Fibroblast of villous mesenchyme (primary cell): Measurements from ENCODE around the gene ACSM2B. TPM values are rescaled to one million over a fixed set of nuclear protein-coding genes. Genes with fewer than 3 reads are reported as not detected.
"Not testable (repeated sequence)": the region's sequence is repeated elsewhere in the genome, so short reads cannot be mapped to it uniquely, and the experiment has no call there.

Experiments
- DNase-seq: peaks from one replicate; pipeline ENCODE4 v3.0.0-alpha.2; 2010; ENCODE audit warnings: low read depth
- H3K4me3 ChIP-seq: 2 replicates; pipeline ENCODE4 v1.5.1; 2011; ENCODE audit warnings: low read depth, mild to moderate bottlenecking, low read length
- CTCF ChIP-seq: IDR thresholded peaks from 2 replicates; pipeline ENCODE4 v1.5.1; 2012; ENCODE audit warnings: low read depth, mild to moderate bottlenecking, low read length; ENCODE audit not compliant: insufficient read depth
- total RNA-seq: library from RNA; depleted of rRNA; stranded (reverse); fragments of >200 nt; gene quantifications from 2 replicates; pipeline ENCODE4 v1.2.3, GENCODE V29; 2012

ACSM2B gene
- not detected in 2 replicates for total RNA-seq

- not testable (repeated sequence) for DNase-seq, H3K4me3 ChIP-seq
Measured at GRCh38 chr16:20576145-20576544, at the start of gene ACSM2B. Gene ACSM2B (minus strand): TSS chr16:20576367. CDS start chr16:20564845, 11,522 bp downstream.

GRCh38 chr16:20624882-20625807 lies 49.0 kb upstream of the ACSM2B start:
- no peak for DNase-seq
- TF ChIP-seq CTCF, result no peak
- H3K4me3 ChIP-seq, result no peak overlapping the region

- H3K4me3 ChIP-seq, result no peak overlapping the region
- DNase-seq, result no peak
- no peak for TF ChIP-seq CTCF
Measured at GRCh38 chr16:20624205-20624604, 48.0 kb upstream of the ACSM2B start.

- TF ChIP-seq CTCF, result no peak
- no peak for DNase-seq
- H3K4me3 ChIP-seq, result no peak overlapping the region
Measured at GRCh38 chr16:20622498-20622870, 46.3 kb upstream of the ACSM2B start.

- TF ChIP-seq CTCF, result no peak
- DNase-seq, result no peak
- H3K4me3 ChIP-seq, result no peak overlapping the region
Measured at GRCh38 chr16:20621406-20621805, 45.2 kb upstream of the ACSM2B start.

- TF ChIP-seq CTCF, result no peak
- DNase-seq, result no peak
- no peak overlapping the region for H3K4me3 ChIP-seq
Measured at GRCh38 chr16:20620770-20621169, 44.6 kb upstream of the ACSM2B start.

- DNase-seq, result no peak
- TF ChIP-seq CTCF, result no peak
- no peak overlapping the region for H3K4me3 ChIP-seq
Measured at GRCh38 chr16:20620003-20620402, 43.8 kb upstream of the ACSM2B start.
